Type B pancreatic cell (in vitro differentiated cells): ENCODE measurements around the gene OR6A2. TPM values are rescaled to one million over a fixed set of nuclear protein-coding genes. Genes with fewer than 3 reads are reported as not detected.

ENCODE experiments used
- DNase-seq: peaks from one replicate; pipeline ENCODE4 v3.0.0; 2021; ENCODE audit warnings: mixed read lengths; ENCODE audit not compliant: unreplicated experiment; ENCODE audit errors: extremely low spot score
- H3K27ac Mint-ChIP-seq: 2 replicates; pipeline ENCODE4 v1.8.0; 2021; ENCODE audit warnings: mild to moderate bottlenecking, mixed read lengths
- H3K27me3 Mint-ChIP-seq: 2 replicates; pipeline ENCODE4 v1.8.0; 2021; ENCODE audit warnings: mixed read lengths
- H3K36me3 Mint-ChIP-seq: 2 replicates; pipeline ENCODE4 v1.8.0; 2021; ENCODE audit warnings: mixed read lengths
- H3K4me1 Mint-ChIP-seq: one replicate; pipeline ENCODE4 v1.8.0; 2021; ENCODE audit warnings: mixed read lengths; ENCODE audit not compliant: unreplicated experiment
- H3K4me3 Mint-ChIP-seq: 2 replicates; pipeline ENCODE4 v1.8.0; 2021; ENCODE audit warnings: mild to moderate bottlenecking, mixed read lengths
- H3K9me3 Mint-ChIP-seq: 2 replicates; pipeline ENCODE4 v1.8.0; 2021; ENCODE audit warnings: mixed read lengths
- CTCF ChIP-seq: fragments of 200-600 bp; sonication (generic); conservative IDR thresholded peaks from 2 replicates; pipeline ENCODE4 v1.5.0; 2021; ENCODE audit warnings: antibody characterized with exemption, mild to moderate bottlenecking
- long read RNA-seq: library from polyadenylated mRNA; unstranded; transcript quantifications from one replicate; pipeline ENCODE4 v2.0.0, GENCODE V29; 2020
- total RNA-seq: library from RNA; stranded (reverse); gene quantifications from 2 replicates; pipeline ENCODE4 v1.2.1, GENCODE V29; 2021; ENCODE audit warnings: low replicate concordance

OR6A2 gene
- 0.07 and 0.27 TPM in 2 replicates for total RNA-seq
- long read RNA-seq = 0 reads

DNA sequence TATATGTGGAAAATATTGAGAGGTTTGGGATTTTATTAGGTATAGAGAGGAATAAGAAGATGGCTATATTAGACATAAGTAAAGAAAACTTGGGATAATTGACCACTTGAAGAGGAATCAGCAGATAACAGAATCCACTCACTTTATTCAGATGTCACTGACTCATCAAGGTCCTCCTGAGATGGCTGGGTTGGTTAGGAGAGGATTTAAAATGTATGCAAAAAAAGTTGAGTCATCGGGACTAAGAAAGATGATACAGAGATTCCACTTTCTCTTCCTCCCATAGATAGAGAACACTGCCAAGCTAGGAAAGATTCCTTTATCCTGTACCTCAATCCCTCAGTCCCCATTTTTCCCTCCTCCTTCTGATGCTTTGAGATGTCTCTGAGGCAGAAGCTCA lies at the start of gene OR6A2:
Gene OR6A2, minus strand, starts transcription at position 288 of the 400 bp plus-strand sequence. CDS start 3,981 bp downstream, outside the sequence.
- Mint-ChIP-seq H3K27ac (no peak within 1 kb of the TSS), H3K36me3 (no peaks in the 10 kb centered on the region), H3K9me3 (peaks cover 7% of the 10 kb centered on the region), H3K27me3 (no peaks in the 10 kb centered on the region), H3K4me1 (no peaks in the 10 kb centered on the region), H3K4me3 (no peak within 1 kb of the TSS)
- TF ChIP-seq CTCF = no peak
- no peak for DNase-seq

- H3K4me3 Mint-ChIP-seq = no peak within 1 kb of the TSS
- no peaks in the 10 kb centered on the region for H3K27me3 Mint-ChIP-seq
- peaks cover 5% of the 10 kb centered on the region for H3K4me1 Mint-ChIP-seq
- H3K27ac Mint-ChIP-seq = no peak within 1 kb of the TSS
- no peak for DNase-seq
- no peak for TF ChIP-seq CTCF
- peaks cover 8% of the 10 kb centered on the region for H3K9me3 Mint-ChIP-seq
- no peaks in the 10 kb centered on the region for H3K36me3 Mint-ChIP-seq
Observed at GRCh38 chr11:6845383-6845782, 45.9 kb upstream of the OR6A2 start, which contains the start of gene OR10A5. Gene OR10A5, plus strand, starts transcription at chr11:6845683. Its CDS starts 0 bp downstream, at chr11:6845683.

DNA sequence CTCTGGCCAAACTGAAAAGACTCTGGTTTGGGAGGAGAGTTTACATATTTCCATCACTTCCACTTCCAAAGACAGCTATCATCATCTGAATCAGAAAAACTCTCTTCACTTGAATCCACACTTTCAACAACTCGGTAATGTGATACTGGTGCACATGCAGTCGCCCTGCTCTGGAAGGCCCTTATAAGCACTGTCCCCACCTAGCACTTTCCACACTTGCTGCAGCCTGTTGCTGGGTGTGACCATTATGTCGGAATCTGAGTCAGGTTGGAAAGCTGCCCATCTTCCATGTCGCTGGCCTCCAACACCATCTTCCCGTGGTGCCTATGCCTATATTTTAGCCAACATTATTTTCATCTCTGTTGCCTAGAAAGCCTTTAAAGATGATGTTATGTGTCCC lies 44.9 kb upstream of the OR6A2 start:
- TF ChIP-seq CTCF = no peak
- Mint-ChIP-seq H3K9me3 (peaks cover 5% of the 10 kb centered on the region), H3K27me3 (no peaks in the 10 kb centered on the region), H3K4me3 (no peak overlapping the region), H3K27ac (no peak overlapping the region), H3K36me3 (no peaks in the 10 kb centered on the region), H3K4me1 (peaks cover 5% of the 10 kb centered on the region)
- DNase-seq = no peak

GRCh38 chr11:6843670-6844069 lies 44.2 kb upstream of the OR6A2 start:
- Mint-ChIP-seq H3K36me3 (no peaks in the 10 kb centered on the region), H3K4me1 (peaks cover 5% of the 10 kb centered on the region), H3K4me3 (no peak overlapping the region), H3K27me3 (no peaks in the 10 kb centered on the region), H3K9me3 (peaks cover 5% of the 10 kb centered on the region), H3K27ac (no peak overlapping the region)
- TF ChIP-seq CTCF = no peak
- DNase-seq = no peak

GRCh38 chr11:6841694-6842093 lies 42.2 kb upstream of the OR6A2 start:
- no peak for DNase-seq
- peaks cover 5% of the 10 kb centered on the region for H3K4me1 Mint-ChIP-seq
- TF ChIP-seq CTCF = no peak
- H3K27me3 Mint-ChIP-seq = no peaks in the 10 kb centered on the region
- H3K9me3 Mint-ChIP-seq = peaks cover 5% of the 10 kb centered on the region
- H3K36me3 Mint-ChIP-seq = no peaks in the 10 kb centered on the region
- no peak overlapping the region for H3K4me3 Mint-ChIP-seq
- H3K27ac Mint-ChIP-seq = no peak overlapping the region

- no peak overlapping the region for H3K4me3 Mint-ChIP-seq
- DNase-seq = no peak
- no peaks in the 10 kb centered on the region for H3K9me3 Mint-ChIP-seq
- no peak overlapping the region for H3K27ac Mint-ChIP-seq
- H3K4me1 Mint-ChIP-seq = no peaks in the 10 kb centered on the region
- TF ChIP-seq CTCF = no peak
- no peaks in the 10 kb centered on the region for H3K27me3 Mint-ChIP-seq
- no peaks in the 10 kb centered on the region for H3K36me3 Mint-ChIP-seq
Observed at GRCh38 chr11:6834021-6834420, 34.5 kb upstream of the OR6A2 start.
